NCI-H774 (cell line): ENCODE measurements around the gene NEU4.

Experiments used
- DNase-seq: peaks from one replicate; lab custom pipeline; 2025; lab: John Stamatoyannopoulos, UW

The NEU4 gene

DNA sequence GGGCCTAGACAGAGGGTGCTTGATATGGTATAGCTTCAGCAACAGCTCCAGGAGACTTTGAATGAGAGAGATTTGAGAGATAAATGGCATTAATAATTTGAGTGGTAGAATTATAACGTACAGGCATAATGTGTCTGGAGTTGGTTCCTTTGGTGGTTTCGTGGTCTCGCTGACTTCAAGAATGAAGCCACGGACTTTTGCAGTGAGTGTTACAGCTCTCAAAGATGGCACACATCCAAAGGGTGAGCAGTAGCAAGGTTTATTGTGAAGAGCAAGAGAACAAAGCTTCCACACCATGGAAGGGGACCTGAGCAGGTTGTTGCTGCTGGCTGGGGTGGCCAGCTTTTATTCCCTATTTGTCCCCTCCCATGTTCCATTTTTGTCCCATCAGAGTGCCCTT lies 26.6 kb downstream of the NEU4 start:
- DNase-seq = no peak

- DNase-seq = no peak
These were observed 27.3 kb downstream of the NEU4 start for GRCh38 chr2:241836292-241836691.

- DNase-seq = no peak
These were observed 28.4 kb downstream of the NEU4 start for GRCh38 chr2:241837197-241837965.

GRCh38 chr2:241841181-241842066 lies 32.4 kb downstream of the NEU4 start:
- no peak for DNase-seq

DNA sequence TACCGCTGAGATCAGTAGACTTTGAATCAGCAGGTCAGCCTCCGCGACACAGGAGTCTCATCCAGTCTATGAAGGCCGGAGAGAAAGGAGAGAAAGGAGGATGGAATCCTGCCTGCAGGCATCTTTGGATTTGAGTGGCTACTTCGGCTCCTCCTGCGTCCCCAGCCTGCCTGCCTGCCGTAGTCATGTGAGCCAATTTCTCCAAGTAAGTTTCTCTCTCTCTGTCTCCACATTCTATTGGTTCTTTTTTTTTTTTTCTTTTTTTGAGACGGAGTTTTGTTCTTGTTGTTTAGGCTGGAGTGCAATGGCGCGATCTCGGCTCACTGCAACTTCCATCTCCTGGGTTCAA lies 33.0 kb downstream of the NEU4 start:
- no peak for DNase-seq

- no peak for DNase-seq
These were observed 33.7 kb downstream of the NEU4 start for GRCh38 chr2:241842620-241843211.

DNA sequence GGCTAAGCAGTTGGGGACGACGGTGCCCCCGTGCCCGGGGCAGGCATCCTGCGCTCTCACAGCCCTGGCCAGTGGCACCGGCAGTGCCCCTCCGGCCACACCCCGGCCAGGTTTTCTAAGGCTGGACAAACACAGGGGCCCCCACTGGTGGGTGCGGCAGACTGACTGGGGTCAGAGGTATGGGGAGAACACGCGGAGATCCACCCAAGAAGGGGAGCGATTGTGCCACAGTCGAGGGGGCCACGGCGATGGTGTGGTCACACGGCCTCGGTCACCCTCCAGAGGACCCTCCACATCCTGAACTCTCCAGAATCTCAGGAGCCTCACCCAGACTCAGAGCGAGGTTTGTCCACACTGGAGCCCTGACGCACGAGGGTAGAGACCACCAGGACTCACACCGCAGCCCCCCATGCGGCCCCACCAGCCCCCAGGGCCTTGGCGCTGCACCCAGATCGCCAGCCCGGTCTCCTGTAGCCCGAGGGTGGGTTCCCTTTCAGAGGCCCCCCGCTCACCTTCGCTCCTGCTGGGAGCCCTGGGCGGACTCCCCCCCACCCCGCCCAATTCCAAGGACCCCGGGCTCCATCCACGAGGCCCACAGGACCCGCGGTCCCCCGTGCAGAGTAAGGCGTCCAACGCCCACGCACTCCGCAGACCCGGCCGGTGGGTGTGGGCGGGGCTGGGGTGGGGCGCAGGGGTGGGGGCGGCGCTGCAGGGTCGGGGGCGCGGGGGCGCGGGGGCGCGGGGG lies 34.5 kb downstream of the NEU4 start:
- no peak for DNase-seq

GRCh38 chr2:241844066-241844728 lies 35.2 kb downstream of the NEU4 start:
- DNase-seq = no peak

- DNase-seq = no peak
These were observed 36.0 kb downstream of the NEU4 start for GRCh38 chr2:241844831-241845578.

DNA sequence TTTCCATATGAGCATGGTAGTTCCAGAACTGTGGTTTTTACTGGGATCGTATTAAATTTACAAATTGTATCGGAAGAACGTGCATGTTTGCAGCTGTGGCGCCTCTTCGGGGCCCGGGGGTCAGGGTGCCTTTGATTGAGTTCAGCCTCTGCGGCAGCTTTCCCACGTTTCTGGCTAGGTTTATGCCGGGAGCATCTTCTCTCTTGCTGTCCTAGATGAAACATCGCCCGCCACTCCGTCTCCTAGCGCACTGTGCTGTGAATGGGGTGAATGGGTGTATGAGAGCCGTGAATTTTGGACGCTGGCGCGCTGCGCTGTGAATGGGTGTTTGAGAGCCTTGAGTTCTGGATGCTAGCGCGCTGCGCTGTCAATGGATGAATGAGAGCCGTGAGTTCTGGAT lies 37.4 kb downstream of the NEU4 start:
- DNase-seq = no peak

DNA sequence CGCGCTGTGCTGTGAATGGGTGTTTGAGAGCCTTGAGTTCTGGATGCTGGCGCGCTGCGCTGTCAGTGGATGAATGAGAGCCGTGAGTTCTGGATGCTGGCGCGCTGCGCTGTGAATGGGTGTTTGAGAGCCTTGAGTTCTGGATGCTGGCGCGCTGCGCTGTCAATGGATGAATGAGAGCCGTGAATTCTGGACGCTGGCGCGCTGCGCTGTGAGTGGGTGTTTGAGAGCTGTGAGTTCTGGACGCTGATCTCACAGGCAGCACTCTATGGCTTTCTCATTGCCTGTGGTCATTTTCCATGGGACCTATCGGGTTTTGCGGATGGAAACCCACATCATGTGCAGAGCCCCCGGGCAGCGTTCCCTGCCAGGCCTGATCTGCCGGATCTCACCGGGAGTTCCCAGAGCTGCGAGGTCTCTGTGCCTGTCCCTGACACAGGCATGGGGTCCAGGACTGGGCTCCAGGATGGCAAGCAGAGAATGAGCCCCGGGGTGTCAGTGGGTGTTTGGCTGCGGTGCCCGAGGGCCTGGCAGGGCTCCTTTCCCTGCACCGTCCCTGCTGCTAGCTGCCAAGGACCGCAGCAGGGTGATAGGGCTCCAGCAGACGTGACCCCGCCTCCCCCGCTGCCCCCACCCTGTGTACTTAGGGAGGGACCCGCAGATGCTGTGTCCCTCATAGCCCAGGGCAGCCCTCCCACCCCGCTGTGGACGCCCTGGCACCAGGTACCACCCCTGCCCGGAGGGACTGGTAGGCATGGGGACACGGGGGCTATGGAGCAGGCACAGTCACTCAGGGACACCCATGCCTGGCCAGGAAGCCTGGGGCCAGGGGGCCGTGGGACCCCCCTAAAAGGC lies 40.0 kb downstream of the NEU4 start:
- DNase-seq = no peak

GRCh38 chr2:241849616-241850543 lies 40.9 kb downstream of the NEU4 start:
- no peak for DNase-seq

DNA sequence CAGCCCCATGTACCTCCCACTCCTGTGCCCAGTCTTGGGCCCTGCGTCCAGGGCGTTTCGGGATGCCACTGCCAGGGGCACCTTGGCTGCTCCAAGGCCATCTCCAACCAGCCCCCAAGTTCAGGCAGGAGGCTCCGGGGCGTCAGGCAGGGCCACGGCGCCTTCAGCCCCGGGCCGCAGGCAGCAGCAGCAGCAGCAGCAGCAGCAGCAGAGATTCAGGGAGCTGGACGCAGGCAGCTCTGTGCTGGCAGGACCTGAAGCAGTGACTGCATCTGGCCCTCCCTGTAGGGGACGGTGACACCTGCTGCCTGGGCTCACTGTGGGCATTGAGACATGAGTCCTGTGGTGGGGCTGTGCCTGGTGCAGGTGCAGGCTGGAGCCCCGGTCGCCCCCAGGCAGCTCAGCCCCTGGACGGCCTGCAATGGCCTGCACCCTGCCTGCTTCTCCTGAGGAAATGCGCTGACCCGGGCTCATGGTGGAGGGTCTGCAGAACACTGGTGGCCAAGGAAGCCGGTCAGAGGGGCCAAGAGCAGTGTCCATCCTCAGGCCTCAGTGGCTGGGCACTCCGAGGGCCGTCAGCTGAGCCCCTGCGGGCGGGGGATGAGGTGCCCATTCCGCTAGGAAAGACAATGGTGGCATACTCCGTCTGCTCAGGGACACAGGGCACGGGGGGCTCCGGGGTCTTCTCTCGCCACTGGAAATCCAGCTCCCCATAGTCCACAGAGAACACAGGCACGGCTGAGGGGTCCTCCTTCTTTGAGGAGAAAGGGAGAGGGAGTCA lies 41.7 kb downstream of the NEU4 start:
- no peak for DNase-seq

- DNase-seq = no peak
These were observed 42.5 kb downstream of the NEU4 start for GRCh38 chr2:241851325-241852115.

DNA sequence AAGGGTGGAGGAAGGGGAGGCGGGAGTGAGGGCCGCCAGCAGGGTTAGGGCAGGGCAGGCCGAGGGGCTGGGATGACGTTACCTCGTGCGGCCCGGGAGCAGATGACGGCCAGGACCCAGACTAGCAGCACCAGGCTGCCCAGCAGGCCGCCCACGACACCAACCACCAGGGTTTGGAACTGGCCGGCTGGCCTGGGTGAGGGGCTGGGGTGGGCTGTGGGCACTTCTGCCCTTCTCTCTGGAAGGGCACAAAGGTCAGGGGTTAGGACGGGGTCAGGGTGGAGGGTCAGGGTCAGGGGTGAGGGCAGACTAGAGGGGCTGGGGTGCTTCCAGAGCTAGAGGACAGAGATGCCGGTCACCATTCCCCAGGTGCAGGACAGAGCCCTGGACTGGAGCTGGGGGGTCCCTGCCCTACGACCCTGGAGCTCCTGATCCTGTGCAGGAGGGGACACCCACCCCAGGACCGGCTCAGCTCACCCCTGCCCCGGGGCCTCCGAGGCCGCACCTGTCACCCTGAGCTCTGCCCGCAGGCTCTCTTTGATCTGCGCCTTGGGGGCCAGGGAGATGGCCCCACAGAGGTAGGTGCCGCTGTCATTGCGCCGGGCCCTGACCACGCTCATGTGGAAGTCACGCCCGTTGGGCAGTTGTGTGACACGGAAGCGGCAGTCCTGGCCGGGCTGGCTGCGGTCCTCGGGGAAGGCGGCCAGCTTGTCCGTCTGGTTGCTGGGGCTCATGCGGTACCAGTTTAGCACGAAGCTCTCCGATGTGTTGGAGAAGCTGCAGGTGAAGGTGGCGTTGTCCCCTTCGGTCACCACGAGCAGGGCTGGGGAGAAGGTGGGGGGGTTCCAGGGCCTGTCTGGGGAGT lies 43.4 kb downstream of the NEU4 start:
- DNase-seq = no peak

DNA sequence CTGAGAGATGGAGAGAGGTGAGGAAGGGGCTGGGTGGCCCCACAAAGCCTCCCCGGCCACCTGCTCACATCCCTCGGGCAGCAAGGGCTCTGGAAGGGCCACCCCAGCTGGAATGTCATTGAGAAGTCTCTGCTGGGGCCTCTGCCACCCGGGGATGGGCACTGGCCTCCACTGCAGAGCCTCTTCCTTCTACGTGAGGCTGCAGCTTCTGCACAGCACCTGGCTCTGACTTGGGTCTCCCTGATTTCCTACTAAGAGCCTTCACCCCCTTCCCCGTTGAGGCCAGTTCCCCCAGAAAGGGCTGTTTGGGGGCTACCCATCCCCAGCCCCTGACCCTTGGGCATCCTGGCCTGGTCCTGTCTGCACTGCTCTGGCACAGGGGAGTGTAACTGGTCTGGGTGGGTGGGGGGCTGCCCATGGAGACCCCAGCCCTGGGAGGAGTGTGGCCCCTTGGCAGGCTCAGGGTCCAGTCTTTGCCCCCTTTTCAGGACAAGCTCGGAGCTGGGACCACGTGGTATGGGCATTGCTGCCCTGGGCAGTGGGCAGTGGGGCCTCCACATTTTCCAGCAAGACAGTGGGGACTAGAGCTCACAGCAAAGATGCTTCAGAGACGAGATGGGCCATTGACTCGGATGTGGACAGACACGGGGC lies 44.1 kb downstream of the NEU4 start:
- no peak for DNase-seq
